Stimulated activated CD4-positive, alpha-beta T cell treated with anti-CD3 and anti-CD28 coated beads, Interleukin-1b, Interleukin-23, amount 100 ng/mL, for 1 hour (primary cell): ENCODE measurements around the gene ARHGEF7.

Experiments used
- DNase-seq, 2 donors: peaks; one replicate each; pipeline ENCODE4 v3.0.0-alpha.2; 2020; ENCODE audit warnings: low read depth in 2 of 2

The ARHGEF7 gene

GRCh38 chr13:111278743-111279652 is 163.9 kb downstream of the ARHGEF7 start:
- DNase-seq, result no peak

DNA sequence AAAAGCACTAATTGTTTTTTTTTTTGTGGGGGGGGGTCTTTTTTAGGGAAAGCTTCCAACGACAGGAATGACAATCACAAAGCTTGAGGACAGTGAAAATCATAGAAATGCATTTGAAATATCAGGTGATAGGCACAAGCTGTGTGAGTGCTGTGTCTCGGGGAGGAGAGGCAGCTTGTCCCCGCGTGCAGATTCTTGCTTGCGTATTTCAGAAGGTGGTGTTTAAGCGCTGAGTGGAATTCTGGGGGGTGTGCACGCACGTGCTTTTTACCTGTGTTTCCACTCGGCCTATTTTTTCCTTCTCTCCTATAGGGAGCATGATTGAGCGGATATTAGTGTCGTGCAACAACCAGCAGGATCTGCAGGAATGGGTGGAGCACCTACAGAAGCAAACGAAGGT is 165.1 kb downstream of the ARHGEF7 start:
- DNase-seq, result no peak

DNA sequence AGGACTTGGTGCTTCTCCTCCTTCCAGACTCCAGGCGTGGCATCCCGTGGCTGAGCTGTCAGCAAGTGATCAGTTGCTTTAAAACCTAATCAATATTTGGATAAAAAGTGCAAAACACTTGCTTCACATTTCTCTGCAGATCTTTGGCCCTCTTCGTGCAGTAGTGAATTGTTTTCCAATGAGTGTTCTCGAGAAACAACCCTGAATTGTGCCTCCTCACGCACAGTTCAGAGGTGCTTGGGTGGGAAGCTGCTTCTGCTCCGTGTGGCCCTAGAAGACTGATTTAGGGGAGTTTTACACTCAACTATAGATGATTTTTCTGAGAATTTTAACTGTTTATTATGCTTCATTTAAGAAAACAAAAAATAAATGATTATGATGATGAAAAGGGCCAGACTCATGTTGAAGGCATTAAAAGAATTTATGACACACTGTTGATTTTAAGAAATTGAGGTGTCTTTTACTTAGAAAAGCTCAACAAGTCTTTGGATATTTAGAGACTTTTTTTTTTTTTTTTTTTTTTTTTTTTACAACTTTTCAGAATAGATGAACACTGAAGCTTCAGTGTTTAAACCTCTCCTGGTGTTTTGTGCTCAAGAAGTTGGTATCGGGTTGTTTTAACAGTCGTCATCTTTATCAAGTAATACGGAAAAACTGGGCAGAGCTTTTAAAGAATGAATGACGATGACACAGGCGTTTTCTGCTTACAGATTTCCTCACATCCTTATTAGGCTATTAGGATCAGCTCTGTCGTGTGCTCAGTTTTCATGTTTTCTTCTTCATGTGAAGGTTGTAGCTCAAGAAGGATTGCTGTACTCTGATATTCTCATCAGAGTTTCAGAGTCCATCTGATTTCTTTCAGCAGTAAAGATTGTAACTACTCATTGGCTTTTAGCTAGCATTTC is 165.8 kb downstream of the ARHGEF7 start:
- DNase-seq, result no peak

DNA sequence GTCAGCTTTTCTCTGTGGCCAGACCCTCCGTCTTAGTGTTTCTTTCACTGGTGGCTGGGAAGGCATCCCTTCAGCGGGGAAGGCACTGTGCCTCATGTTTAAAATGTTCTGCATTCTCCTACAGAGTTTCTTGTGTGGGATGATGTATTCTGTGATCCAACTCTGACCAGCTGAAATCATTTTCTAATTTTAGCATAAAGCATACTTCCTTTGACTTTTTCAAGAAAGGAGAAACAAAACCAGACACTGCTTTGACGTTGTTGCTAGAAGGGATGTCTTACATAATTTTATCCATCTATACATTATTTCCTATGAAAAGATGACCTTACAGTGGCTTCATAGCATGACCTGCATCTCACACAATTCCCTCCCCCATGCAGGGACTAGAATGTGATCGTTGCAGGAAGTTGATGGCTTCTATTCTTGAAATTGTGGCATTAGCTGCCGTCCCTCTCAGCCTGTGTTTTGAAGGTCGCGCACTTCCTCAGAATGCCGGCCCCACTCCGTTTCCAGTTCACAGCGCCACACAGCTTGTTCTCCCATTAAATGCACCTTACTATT is 166.7 kb downstream of the ARHGEF7 start:
- DNase-seq, result no peak

- no peak for DNase-seq
Observed at GRCh38 chr13:111282425-111282824, 167.3 kb downstream of the ARHGEF7 start.

DNA sequence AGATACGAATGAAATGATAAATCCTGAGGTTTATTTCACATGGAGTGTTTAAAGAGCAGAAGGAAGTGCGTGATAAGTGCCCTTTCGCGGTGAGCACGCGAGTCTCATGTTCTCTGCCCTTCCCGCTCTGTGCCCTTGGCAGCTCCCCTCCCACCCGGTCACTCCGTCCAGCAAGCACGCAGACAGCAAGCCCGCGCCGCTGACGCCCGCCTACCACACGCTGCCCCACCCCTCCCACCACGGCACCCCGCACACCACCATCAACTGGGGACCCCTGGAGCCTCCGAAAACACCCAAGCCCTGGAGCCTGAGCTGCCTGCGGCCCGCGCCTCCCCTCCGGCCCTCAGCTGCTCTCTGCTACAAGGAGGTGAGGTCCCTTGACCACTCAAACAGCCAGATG is 167.9 kb downstream of the ARHGEF7 start:
- no peak for DNase-seq

GRCh38 chr13:111283457-111283856 is 168.3 kb downstream of the ARHGEF7 start:
- no peak for DNase-seq

DNA sequence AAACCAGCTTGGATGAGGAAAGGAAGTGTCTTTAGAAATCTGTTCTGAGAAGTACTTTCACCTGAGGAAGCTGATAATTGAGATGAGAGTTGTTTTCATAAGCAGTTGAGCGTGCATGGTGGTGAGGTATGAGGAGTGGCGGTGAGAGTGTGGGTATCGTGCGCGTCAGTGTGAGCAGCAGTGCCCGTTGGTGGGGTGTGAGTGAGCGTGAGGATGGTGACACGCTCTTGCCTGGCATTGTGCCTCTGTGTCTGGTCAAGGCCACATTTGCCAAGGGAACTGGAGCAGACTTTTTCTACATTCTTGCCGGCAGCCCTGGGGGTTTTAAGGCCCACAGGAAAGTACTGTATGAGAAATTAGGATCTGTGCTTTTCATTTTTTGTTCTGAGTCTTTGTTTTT is 168.9 kb downstream of the ARHGEF7 start:
- DNase-seq, result no peak

GRCh38 chr13:111284565-111284964 is 169.5 kb downstream of the ARHGEF7 start:
- no peak for DNase-seq

DNA sequence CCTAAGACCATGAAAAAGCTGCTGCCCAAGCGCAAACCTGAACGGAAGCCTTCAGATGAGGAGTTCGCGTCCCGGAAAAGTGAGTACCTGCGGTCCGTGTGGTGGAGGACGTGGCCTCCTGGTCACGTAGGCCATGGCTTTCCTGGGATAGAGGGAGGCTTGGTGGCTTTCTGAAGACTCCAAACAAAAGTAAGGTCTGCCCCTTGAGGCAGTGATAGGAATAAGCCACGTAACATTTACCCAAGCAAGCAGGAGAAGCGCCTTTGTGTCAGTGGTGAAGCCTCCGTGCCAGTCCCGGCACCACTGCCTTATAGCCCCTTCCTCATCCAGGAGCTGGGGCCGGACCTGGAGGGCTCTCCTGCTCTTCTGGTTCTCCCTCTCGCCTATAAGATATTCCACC is 171.1 kb downstream of the ARHGEF7 start:
- no peak for DNase-seq

DNA sequence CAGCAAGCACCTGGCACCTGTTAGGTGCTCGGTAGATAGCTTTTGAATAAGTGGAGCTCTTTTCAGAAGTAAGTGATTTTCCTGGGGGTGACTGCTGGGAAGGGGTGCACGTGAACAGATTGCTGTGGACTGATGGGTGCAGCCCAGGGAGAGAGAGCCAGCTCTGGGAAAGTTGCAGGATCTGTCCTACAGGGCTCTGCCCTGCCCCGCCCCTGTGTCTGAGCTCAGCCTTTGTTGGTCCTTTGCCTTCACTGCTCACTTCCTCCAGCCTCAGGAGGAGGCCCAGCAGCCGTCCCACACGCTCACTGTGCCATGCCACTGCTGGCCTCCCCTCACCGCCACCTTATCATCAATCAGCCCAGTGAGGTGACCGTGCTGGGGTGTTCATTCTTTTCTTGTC is 171.6 kb downstream of the ARHGEF7 start:
- DNase-seq, result no peak

- DNase-seq, result no peak
Observed at GRCh38 chr13:111287201-111287600, 172.1 kb downstream of the ARHGEF7 start.

DNA sequence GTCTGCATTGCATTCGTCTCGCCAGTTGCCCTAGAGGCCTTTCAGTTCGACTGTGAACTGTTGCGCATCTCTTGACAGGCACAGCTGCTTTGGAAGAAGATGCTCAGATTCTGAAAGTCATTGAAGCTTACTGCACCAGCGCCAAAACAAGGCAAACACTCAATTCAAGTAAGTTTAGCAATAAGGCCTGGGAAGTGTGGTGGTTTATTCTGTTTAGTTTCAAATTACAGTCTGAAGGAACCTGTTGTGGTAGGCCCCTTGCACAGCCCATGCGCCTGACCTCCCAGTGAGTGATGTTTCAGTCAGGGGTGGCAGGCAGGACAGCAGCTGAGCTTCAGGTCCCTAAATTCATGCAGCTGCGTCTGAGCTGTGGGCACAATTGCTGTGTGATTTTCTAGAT is 173.2 kb downstream of the ARHGEF7 start:
- no peak for DNase-seq

GRCh38 chr13:111289251-111289650 is 174.1 kb downstream of the ARHGEF7 start:
- DNase-seq, result no peak

DNA sequence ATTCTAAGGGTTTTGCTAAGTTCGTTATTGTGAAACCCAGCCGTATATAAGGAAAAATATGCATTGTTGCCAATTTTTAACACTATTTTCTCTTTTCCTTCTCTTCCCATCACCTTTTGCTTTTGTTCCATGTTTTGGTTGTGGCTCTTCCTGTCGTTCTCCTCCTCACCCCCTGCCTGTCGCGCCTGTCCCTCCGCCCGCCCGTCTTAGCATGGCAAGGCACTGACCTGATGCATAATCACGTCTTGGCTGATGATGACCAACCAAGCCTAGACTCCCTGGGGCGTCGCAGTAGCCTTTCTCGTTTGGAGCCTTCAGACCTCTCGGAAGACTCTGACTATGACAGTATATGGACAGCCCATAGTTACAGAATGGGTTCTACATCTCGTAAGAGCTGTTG is 176.8 kb downstream of the ARHGEF7 start:
- DNase-seq, result no peak

DNA sequence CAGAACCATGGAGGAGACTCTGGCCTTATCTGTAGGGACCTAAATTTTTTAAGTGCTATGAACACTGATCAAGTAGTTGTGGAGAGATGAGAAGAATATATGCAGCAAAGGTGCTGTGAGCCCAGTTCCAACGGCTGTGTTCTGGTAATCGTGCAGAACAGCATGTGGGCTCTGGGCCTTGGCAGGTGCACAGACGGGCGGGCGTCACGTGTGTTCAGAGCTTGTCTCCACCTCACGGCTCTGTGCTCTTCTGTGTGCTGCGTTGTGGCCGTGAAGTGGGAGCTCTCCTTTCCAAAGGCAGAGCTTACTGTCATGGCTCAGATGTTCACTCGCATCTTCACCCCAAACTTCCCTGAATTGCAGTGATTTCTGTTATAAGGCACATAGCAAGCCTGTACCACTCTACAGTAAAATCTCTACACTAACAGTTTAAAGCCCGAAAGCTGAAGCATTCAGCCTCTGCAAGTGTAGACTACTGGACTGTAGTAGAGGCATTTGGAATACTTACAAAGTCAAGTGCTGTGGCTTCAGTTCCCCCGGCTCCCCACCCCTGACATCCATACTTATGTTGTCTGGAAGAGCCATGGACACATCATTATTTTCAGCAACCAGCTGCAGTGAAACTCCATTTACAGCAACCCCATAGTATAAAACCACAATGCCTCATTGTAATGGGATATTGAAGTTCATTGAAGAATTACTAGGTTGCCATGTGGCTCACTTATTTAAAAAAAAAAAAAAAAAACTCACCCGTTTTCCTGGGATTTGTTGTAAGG is 177.8 kb downstream of the ARHGEF7 start:
- no peak for DNase-seq

- no peak for DNase-seq
Observed at GRCh38 chr13:111295886-111296285, 180.8 kb downstream of the ARHGEF7 start.

GRCh38 chr13:111296417-111296816 is 181.3 kb downstream of the ARHGEF7 start:
- DNase-seq, result no peak

DNA sequence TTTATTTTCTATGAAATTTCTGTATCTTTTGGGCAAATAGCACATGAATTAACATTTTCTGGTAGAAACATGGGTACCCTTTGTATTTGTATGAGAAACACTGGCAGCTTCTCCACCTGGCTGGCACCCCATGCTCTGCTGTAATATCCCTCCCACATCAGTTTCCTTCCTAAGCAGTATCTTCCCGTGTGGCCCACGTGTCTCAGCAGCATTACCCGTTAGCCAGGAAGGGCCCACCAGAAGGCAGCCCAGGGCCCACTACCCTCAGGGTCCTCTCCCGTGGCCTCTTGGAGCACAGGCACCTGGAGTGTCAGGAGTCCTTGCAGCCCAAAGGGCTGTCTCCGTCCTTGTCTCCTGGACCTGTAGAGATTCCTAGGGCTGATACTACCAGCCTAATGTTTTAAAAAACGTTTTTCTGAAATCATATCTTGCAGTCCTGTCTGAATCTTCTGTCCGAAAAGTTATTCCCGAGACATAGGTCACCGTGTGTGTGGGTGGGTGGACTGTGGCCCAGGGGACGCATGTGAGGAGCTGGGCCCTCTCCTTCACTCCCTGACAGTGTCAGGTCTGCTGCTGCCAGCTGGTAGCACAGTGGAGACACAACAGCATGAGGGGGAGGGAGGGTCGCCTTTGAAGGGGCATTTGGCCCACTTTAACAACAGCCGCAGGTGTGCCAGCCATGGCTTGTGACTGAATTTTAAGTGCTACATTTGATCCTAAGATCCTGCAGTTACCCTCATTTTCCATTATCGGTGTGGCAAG is 183.3 kb downstream of the ARHGEF7 start:
- DNase-seq, result no peak

DNA sequence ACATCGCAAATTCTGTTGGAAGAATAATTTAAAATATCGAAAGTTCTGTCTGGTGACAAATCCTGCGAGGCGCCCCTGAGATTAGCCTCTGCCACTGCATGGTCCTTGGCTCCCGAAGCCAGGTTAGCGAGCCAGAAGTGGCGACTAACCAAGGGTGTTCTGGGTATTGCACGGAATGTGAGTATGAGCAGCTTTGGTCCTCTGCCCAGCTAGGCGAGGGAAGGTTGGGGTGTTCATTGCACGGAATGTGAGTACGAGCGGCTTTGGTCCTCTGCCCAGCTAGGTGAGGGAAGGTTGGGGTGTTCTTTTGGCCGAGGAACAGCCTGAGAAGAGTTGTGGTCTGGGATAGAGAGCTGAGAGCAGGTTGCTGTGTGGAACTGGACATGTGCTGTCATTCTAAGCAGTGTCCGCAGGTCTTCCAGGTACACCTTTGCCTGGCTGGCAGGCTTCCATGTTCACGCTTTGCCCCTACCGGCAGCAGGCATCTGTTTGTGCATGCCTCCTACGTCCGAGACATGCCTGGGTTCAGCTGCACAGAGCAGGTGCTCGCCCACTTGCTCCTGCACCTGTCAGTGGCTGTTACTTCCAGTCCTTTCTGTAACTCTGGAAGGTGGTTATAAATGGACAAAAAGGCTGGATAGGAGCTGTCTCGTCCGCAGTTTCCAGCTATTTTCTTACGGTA is 187.1 kb downstream of the ARHGEF7 start:
- DNase-seq, result no peak
